Stimulated activated CD4-positive, alpha-beta T cell treated with anti-CD3 and anti-CD28 coated beads, Interleukin-12 subunit alpha, Interleukin-12 subunit beta, amount 100 ng/mL, for 4 hours (primary cell): ENCODE results near the gene NKAIN4.

Experiments used
- DNase-seq: peaks from one replicate; pipeline ENCODE4 v3.0.0-alpha.2; 2020

The NKAIN4 gene

DNA sequence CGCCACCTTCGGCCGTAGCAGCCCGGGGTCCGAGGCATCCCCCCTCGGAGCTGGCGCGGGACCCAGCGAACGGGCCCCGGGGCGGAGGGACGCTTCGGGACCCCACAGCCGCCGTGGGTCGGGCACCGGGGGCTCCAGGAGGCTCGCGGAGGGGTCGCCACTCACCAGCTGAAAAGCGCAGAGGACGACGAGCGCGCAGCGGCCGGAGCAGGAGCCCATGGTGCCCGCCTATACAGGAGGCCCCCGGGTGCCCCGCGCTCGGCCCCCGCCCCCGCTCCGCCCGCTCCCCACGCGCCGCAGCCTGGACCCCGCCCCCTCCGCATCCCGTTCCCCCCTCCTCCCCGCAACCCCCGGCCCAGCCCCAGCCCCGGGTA is at the start of gene NKAIN4:
TSS of gene NKAIN4 (minus strand) at position 232 of the 374 bp plus-strand sequence. CDS start at position 219, 13 bp downstream.
- DNase-seq: no peak

GRCh38 chr20:63303095-63303666 is 48.9 kb upstream of the NKAIN4 start:
- DNase-seq: no peak

DNA sequence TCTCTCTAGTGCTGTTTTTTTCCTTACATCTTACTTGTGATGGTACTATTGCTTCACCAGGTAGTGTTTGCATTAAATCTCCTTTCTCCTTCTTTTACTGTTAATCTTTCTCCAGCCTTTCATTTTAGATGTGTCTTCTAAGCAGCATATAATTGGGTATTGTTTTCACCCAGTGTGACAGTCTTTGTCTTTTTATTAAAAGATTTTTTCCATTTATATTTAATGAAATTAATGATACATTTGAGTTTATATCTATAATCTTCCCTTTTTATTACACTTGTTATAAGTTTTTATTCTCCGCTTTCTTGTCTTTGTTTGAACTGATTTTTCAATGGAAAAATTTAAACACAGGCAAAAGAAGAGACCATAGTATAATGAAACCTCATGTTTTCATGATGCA is 47.4 kb upstream of the NKAIN4 start:
- no peak for DNase-seq

DNA sequence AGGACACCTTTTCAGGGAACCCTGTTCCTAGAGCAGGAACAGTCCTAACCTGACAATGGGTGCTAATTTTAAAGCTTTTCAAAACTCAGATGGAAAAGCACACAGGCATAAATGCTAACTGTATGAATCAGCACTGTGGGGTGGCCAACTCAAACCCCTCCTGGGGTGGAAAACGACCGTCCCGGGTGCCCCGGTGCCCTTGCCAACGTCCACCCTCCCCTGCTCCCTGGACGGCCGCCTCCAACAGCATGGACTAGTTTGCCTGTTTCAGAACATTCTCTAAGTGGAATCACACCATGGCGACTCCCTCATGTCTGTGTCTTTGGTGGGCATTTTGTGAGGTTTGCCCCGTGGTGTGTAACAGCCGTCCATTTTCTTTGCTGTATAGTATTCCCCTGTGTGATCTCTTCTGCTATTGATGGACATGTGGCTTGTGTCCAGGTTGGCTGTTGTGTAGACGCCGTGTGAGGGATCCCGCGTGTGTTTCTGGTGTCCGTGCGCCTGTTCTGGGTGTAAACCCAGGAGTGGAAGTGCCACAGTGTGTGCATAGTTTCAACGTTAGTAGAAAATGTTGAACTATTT is 44.6 kb upstream of the NKAIN4 start:
- no peak for DNase-seq

DNA sequence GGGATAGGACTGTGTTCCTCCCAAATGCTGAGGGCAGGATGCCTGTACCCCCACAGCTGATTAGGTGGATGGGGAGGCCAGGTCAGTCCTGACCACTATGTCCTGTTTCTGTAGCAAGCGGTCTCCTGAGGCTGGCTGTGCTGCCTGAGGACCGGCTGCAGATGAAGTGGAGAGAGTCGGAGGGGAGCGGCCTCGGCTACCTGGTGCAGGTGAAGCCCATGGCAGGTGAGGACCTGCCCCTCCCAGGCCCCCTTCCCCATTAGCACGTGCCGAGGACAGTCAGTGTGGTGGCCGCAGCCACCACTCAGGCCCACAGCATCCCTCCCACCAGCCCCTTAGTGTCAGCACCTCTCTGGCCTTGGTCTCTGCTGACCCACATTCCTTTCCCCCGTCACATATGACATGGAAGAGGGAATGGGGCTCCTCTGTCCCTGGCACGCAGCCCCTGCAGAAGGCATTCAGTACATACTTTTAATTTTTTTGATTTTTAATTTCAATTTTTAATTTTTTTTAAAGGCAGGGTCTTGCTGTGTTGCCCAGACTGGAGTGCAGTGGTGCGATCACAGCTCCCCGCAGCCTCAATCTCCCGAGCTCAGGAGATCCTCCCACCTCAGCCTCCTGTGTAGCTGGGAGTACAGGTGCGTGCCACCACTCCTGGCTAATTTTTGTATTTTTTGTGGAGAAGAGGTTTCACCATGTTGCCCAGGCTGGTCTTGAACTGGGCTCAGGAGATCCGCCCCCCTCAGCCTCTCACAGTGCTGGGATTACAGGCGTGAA is 43.7 kb upstream of the NKAIN4 start:
- no peak for DNase-seq

DNA sequence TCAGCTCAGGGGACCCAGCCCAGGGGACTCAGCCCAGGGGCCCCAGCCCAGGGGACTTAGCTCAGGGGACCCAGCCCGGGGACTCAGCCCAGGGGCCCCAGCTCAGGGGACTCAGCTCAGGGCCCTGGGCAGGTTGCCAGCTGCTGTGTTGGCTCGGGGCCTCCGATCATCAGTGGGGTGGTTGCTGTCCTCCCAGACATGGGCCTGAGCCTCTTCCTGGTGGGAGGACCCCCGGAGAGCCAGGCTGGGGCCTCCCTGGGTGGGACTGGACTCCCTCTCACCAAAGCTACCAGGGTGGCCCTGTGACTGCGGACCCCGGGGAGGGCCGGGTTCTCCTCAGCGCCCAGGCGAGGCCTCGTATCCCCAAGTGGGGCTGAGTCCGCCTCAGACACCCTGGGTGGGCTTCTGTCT is 43.1 kb upstream of the NKAIN4 start:
- no peak for DNase-seq

DNA sequence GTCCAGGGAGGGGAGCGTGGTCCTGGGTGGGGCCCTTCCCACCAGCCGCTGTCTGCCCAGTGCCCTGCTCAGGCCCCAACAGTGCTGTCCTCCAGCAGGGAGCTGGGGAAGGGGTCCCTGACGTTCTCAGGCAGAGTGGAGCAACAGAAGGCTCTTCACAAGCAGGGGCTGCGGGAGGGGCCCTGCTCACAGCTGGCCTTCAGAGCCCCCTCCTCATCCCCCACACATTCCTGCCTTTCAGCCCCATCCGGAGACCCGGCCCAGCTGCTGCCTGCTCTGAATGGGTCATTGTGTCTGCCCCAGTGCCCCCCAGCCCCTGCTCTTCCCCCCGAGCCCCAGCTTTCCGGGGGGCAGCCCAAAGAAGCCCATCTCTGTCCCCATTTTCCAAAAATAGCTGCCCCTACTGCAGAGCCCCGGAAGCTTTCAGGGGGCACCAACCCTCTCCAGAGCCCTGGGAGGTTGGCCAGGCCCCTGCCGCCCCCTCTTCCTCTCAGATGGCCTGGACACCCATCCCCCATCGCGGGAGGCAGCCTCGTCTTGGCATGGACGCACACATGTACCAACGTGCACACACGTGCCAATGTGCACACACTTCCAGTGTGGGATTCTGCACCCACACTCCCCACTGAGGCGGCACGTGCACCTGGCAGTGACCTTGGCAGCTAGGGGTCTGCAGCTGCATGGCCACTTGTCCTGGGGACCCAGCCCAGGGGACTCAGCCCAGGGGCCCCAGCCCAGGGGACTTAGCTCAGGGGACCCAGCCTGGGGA is 42.5 kb upstream of the NKAIN4 start:
- DNase-seq: no peak

- DNase-seq: no peak
Measured at GRCh38 chr20:63295846-63296245, 41.6 kb upstream of the NKAIN4 start.

GRCh38 chr20:63295422-63295821 is 41.2 kb upstream of the NKAIN4 start:
- DNase-seq: no peak

DNA sequence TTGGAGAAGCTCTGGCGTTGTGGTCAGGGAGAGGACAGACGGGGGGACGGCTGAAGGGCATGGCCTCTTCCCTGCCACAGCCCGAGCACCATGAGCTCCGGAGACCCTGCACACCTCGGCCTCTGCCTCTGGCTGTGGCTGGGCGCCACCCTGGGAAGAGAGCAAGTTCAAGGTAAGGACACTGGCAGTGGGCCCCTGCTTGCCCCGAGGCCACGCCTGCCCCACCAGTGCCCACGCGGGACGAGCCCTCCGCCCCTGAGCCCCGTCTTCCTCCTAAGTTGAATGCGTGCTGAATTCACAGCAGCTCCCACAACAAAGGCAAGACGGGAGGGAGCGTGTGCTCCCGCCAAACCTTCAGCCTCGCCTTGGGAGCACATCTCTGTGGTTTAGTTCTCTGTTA is 40.8 kb upstream of the NKAIN4 start:
- DNase-seq: no peak

- DNase-seq: no peak
Measured at GRCh38 chr20:63294536-63294900, 40.3 kb upstream of the NKAIN4 start.

DNA sequence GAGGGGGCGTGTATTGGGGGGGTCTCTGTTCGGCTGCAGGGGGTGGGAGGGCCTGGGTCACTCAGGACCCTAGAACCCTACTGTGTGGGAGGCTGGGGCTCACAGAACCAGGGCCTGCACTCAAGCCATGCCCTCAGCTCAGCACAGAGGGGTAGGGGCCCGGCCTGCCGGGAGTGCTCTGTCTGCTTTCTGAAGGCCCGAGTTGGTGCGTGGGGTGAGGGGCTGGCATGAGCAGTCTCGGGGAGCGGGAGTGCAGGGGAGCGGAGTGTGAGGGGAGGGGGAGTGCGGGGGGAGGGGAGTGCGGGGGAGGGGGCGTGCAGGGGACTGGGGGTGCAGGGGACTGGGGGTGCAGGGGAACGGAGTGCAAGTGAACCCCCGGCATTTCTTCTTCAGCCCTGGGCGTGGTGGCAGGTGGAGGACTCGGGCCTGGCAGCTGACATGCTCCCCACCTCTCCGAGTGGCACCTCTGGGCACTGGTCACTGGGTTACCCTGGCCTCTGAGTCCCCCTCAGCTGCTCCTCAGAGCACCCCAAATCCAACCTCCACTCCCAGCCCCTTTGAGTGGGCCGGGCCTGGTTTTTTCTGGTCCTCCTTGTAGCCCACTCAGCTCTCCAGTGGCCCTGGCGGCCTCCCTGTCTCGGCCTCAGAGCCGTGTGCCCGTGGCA is 39.7 kb upstream of the NKAIN4 start:
- no peak for DNase-seq

- DNase-seq: no peak
Measured at GRCh38 chr20:63293456-63293855, 39.2 kb upstream of the NKAIN4 start.

DNA sequence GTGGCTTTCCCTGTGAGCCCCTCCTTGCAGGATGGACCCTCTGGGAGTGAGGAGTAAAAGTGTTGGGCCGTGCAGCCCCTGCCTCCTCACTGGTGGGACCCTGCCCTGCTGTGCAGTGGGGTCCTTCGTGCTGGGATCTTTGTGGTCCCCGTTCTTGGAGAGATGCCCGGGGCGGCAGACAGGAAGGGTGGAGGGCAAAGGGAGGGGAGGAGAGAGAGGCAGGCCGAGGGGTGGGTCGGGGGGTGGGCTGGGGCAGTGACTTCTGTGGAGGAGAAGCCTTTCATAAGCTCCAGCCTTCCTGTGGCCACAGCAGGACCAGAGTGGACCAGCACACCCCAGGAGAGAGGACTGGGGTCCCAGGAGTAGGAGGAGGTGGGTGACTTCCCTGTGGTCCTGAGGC is 38.6 kb upstream of the NKAIN4 start, which contains the start of gene COL20A1:
TSS of gene COL20A1 (plus strand) at position 283 of the 400 bp plus-strand sequence. CDS start 1,922 bp downstream, outside the sequence.
- DNase-seq: no peak

- DNase-seq: no peak
Measured at GRCh38 chr20:63292292-63292701, 38.0 kb upstream of the NKAIN4 start.

GRCh38 chr20:63291811-63292210 is 37.5 kb upstream of the NKAIN4 start:
- no peak for DNase-seq

GRCh38 chr20:63290677-63291472 is 36.6 kb upstream of the NKAIN4 start:
- peak; percentile 65 for DNase-seq

DNA sequence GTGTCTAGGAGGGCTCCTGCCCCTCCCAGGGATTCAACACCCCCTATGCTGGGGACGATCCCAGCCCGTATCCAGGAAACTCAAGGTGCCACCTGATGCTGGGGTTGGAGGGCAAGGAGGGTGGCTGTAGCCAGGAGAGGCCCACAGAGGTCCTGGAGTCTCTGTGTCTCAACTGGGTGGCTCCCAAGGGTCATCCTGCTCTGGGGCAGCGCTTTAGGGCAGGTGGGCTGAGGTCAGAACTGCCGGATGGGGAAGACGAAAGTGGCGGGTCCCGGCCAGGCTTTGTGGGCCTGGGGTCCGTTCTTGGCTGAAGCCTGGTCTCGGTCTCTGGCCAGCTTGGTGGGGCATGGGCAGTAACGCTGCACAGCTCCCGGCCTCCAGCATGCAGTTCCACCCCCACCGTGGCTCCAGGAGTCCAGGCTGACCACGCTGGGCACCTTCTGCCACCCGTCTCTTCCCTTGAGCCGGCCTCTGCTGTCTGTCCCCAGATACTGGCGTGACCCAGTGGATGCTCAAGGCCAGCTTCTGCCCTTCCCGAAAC is 35.9 kb upstream of the NKAIN4 start:
- no peak for DNase-seq

DNA sequence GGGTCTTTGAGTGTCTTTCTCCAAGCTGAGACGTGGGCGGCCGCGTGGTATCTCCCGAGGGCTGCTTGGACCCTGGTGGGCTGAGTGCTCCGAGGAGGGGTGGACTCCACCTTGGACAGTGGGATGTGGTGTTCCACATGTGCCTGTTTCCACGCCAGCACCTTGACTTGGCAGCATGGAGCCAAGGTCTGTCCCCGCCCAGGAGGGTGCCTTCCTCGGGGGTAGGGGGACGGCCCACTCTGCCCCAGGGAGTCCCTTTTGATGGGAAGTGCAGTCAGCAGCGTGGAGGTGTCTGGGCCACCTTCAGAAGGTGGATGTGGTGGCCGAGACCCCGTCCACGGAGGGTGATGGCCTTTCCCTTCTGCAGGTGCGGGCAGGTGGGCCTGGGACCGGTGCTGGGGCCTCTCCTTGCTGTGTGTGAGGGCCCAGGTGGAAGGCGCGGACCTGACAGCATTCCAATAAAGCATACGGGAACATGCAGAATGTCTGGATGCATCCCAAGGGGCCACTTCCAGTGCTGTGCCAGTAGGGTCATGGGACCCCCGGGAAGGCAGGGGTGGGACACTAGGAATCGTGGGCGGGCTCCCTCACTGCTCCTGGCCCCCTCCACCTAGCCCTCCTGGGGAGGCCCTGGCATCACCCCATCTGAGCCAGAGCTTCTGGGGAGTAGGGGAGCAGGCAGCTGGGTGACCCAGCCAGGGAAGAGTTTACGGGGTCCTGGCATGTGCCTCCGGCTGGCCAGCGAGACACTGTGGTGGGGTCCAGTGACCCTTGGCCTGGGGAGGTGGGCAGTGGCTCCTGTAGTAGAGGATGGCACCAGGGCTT is 35.3 kb upstream of the NKAIN4 start:
- DNase-seq: no peak

- no peak for DNase-seq
Measured at GRCh38 chr20:63288581-63289251, 34.5 kb upstream of the NKAIN4 start.
